Chondrocyte (in vitro differentiated cells): ENCODE measurements around the gene COA1. TPM values are rescaled to one million over a fixed set of nuclear protein-coding genes. Genes with fewer than 3 reads are reported as not detected.

Source experiments
- DNase-seq: peaks from one replicate; pipeline ENCODE4 v3.0.0; 2021; ENCODE audit warnings: mixed read lengths, low spot score
- H3K27ac Mint-ChIP-seq: one replicate; pipeline ENCODE4 v1.8.0; 2021; ENCODE audit warnings: mild to moderate bottlenecking, moderate library complexity, mixed read lengths; ENCODE audit not compliant: unreplicated experiment
- H3K27me3 Mint-ChIP-seq: 2 replicates; pipeline ENCODE4 v1.8.0; 2021; ENCODE audit warnings: low read depth, mixed read lengths
- H3K36me3 Mint-ChIP-seq: 2 replicates; pipeline ENCODE4 v1.8.0; 2021; ENCODE audit warnings: low read depth, mixed read lengths
- H3K4me1 Mint-ChIP-seq: 2 replicates; pipeline ENCODE4 v1.8.0; 2021; ENCODE audit warnings: low read depth, mild to moderate bottlenecking, mixed read lengths
- H3K4me3 Mint-ChIP-seq: one replicate; pipeline ENCODE4 v1.8.0; 2021; ENCODE audit warnings: mild to moderate bottlenecking, moderate library complexity, mixed read lengths; ENCODE audit not compliant: unreplicated experiment
- H3K9me3 Mint-ChIP-seq: 2 replicates; pipeline ENCODE4 v1.8.0; 2021; ENCODE audit warnings: low read depth, mixed read lengths
- CTCF ChIP-seq: fragments of 200-600 bp; sonication (generic); IDR thresholded peaks from 2 replicates; pipeline ENCODE4 v1.5.0; 2021; ENCODE audit warnings: antibody characterized with exemption, mild to moderate bottlenecking, moderate library complexity
- total RNA-seq: library from RNA; stranded (reverse); gene quantifications from 3 replicates; pipeline ENCODE4 v1.2.1, GENCODE V29; 2021

COA1 gene
- total RNA-seq, 1 donor from 2014 or later, result 33.5 TPM

DNA sequence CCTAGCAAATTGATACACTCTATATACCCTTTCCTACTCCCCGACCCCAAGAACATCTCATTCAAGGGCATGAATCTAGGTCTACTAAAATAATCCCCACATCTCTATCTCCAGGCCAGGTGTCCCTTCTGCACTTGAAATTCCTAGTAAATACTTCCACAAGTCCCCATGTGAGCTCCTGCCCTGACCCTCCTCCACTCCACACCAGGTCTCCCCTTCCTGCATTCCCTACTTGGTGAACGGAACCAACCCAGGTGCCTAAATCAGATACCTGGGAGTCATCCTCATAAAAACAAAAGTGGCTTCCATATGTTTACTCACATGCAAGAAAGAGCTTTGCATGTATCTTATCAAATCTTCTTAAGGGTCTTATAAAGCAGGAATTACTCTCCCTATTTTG, 69.2 kb downstream of the COA1 start:
- H3K36me3 Mint-ChIP-seq, result no peaks in the 10 kb centered on the region
- H3K27ac Mint-ChIP-seq, result peak overlapping the region; percentile 55
- H3K4me3 Mint-ChIP-seq, result no peak overlapping the region
- no peaks in the 10 kb centered on the region for H3K9me3 Mint-ChIP-seq
- no peak for TF ChIP-seq CTCF
- H3K4me1 Mint-ChIP-seq, result peaks cover 43% of the 10 kb centered on the region
- no peaks in the 10 kb centered on the region for H3K27me3 Mint-ChIP-seq
- no peak for DNase-seq

DNA sequence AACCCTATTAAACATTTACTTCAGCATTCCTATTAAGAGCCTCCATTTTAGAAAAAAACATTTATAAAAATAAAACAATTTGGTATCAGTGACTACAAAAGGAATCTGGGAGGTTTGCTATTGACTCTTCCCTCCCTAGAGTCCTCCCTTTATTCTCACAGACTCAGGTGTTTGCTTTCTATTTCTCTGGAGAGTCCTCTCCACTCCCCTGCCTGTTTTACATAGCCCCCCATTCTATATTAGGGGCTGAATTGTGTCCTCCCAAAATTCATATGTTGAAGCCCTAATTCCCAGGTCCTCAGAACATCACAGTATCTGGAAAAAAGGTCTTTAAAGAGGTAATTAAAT, 69.8 kb downstream of the COA1 start:
- Mint-ChIP-seq H3K36me3 (no peaks in the 10 kb centered on the region), H3K27ac (peak overlapping the region; percentile 93), H3K4me3 (no peak overlapping the region), H3K4me1 (peaks cover 40% of the 10 kb centered on the region), H3K9me3 (no peaks in the 10 kb centered on the region), H3K27me3 (no peaks in the 10 kb centered on the region)
- no peak for DNase-seq
- no peak for TF ChIP-seq CTCF

DNA sequence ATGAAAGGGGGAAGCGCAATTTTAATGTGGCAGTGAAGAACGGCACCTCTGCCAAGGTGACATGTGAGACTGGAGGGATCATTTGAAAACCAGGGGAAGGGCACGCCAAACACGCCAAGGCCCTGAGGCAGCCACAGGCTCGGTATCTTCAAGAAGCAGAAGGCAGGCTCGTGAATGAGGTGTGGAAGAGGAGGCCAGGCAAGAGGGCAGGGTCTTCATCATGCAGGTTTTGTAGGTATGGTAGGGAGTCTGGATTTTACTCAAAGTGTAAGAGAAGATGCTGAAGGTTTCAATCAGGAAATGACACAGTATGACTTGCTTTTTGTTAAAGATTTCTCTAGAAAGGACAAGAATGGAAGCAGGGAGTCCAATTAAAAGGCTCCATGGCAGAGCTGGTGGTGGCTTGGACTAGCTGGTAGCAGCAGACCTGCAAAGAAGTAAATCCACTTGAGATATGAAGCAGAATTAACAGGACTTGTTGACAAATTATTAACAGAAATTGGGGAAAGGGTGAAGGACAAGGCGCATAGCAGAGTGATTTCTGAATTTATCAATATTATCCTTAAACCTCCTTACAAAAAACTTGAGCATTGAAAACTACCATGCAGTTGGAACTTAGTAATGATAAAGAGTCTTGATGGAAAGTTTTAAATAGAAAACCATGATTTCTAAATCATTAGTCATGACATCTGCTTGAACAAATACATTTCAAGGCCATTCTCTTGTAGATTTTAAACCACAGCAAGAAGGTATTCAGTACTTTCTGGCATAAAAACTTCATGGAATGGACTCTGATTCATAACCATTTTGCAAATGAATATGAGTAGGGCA, 70.4 kb downstream of the COA1 start:
- DNase-seq, result no peak
- H3K4me3 Mint-ChIP-seq, result peak overlapping the region; percentile 34
- peak overlapping the region; percentile 93 for H3K27ac Mint-ChIP-seq
- H3K36me3 Mint-ChIP-seq, result no peaks in the 10 kb centered on the region
- H3K4me1 Mint-ChIP-seq, result peaks cover 46% of the 10 kb centered on the region
- H3K27me3 Mint-ChIP-seq, result no peaks in the 10 kb centered on the region
- no peak for TF ChIP-seq CTCF
- no peaks in the 10 kb centered on the region for H3K9me3 Mint-ChIP-seq

DNA sequence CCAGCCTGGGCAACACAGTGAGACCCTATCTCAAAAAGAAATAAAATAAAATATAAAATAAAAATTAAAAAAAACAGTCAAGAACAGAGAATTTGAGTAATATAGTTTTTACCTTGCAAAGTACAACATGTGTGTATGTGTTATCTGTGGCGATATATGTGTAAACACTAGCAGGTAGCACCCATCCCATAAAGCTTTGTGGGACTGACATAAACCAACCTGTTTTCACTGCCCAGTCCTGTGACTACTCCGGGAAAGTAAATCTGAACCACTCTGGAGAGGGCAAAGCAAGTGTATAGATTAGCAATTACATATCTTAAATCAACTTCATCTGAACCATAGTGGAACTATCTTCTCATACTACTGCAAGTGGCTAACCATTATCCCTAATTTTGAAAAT, 72.3 kb downstream of the COA1 start:
- Mint-ChIP-seq H3K27me3 (no peaks in the 10 kb centered on the region), H3K4me3 (no peak overlapping the region), H3K4me1 (peaks cover 55% of the 10 kb centered on the region), H3K9me3 (no peaks in the 10 kb centered on the region), H3K36me3 (no peaks in the 10 kb centered on the region), H3K27ac (peak overlapping the region; percentile 22)
- TF ChIP-seq CTCF, result no peak
- DNase-seq, result no peak

- H3K27ac Mint-ChIP-seq, result no peak overlapping the region
- H3K4me1 Mint-ChIP-seq, result peaks cover 60% of the 10 kb centered on the region
- TF ChIP-seq CTCF, result no peak
- no peaks in the 10 kb centered on the region for H3K9me3 Mint-ChIP-seq
- peaks cover 2% of the 10 kb centered on the region for H3K36me3 Mint-ChIP-seq
- DNase-seq, result no peak
- no peaks in the 10 kb centered on the region for H3K27me3 Mint-ChIP-seq
- H3K4me3 Mint-ChIP-seq, result no peak overlapping the region
Observed at GRCh38 chr7:43655584-43655983, 73.7 kb downstream of the COA1 start.
